ENCODE results near the gene SLC35E1. TPM values are rescaled to one million over a fixed set of nuclear protein-coding genes. Genes with fewer than 3 reads are reported as not detected.

The SLC35E1 gene
- total RNA-seq, 2 donors from 2014 or later, result 26.6 to 30.6 TPM

GRCh38 chr19:16530540-16531379, 41.5 kb downstream of the SLC35E1 start:
- H3K27ac Mint-ChIP-seq, result no peak overlapping the region
- H3K36me3 ChIP-seq (ENCODE audit: control insufficient read depth, insufficient read depth, low read length), result peaks cover 91% of the 10 kb centered on the region
- H3K27ac ChIP-seq (ENCODE audit: low read depth, low read length), result no peak overlapping the region
- H3K9me3 ChIP-seq (ENCODE audit: control insufficient read depth, low read length), result no peaks in the 10 kb centered on the region
- peaks cover 75% of the 10 kb centered on the region for H3K36me3 Mint-ChIP-seq (ENCODE audit: low read depth)
- no peaks in the 10 kb centered on the region for H3K4me1 ChIP-seq (ENCODE audit: control insufficient read depth, insufficient read depth, low read length)
- no peaks in the 10 kb centered on the region for H3K27me3 Mint-ChIP-seq (ENCODE audit: insufficient read depth)
- no peaks in the 10 kb centered on the region for H3K4me1 Mint-ChIP-seq
- H3K4me3 ChIP-seq (ENCODE audit: low read length), result no peak overlapping the region
- TF ChIP-seq CTCF (conservative IDR thresholded peaks at IDR 0.05), result no peak
- DNase-seq, result no peak
- no peak overlapping the region for H3K9ac ChIP-seq (ENCODE audit: extremely low read depth, low read length, poor library complexity, severe bottlenecking)
- H3K9me3 Mint-ChIP-seq, result no peaks in the 10 kb centered on the region
- 96 to 98% methylated on average over 28 to 43 of the region's 43 CpGs for WGBS, 2 experiments (ENCODE audit: insufficient coverage in 1 of 2, insufficient read length in 1 of 2)
- H3K27me3 ChIP-seq (ENCODE audit: control insufficient read depth, insufficient read depth, low read length, poor library complexity, severe bottlenecking), result no peaks in the 10 kb centered on the region
- H3K4me3 Mint-ChIP-seq, result no peak overlapping the region

GRCh38 chr19:16529466-16530144, 42.6 kb downstream of the SLC35E1 start:
- 96 to 99% methylated on average over 21 to 25 of the region's 25 CpGs for WGBS, 2 experiments (ENCODE audit: insufficient coverage in 1 of 2, insufficient read length in 1 of 2)
- no peaks in the 10 kb centered on the region for H3K4me1 Mint-ChIP-seq
- H3K36me3 Mint-ChIP-seq (ENCODE audit: low read depth), result peaks cover 76% of the 10 kb centered on the region

More at GRCh38 chr19:16529466-16530144, 42.6 kb downstream of the SLC35E1 start:
- no peak overlapping the region for H3K27ac ChIP-seq (ENCODE audit: low read depth, low read length)
- no peaks in the 10 kb centered on the region for H3K9me3 ChIP-seq (ENCODE audit: control insufficient read depth, low read length)
- no peak for DNase-seq
- no peak for TF ChIP-seq CTCF (conservative IDR thresholded peaks at IDR 0.05)
- H3K4me3 ChIP-seq (ENCODE audit: low read length), result no peak overlapping the region
- Mint-ChIP-seq H3K27me3 (ENCODE audit: insufficient read depth) (no peaks in the 10 kb centered on the region), H3K27ac (no peak overlapping the region), H3K4me3 (no peak overlapping the region), H3K9me3 (no peaks in the 10 kb centered on the region)
- H3K36me3 ChIP-seq (ENCODE audit: control insufficient read depth, insufficient read depth, low read length), result peaks cover 85% of the 10 kb centered on the region
- no peak overlapping the region for H3K9ac ChIP-seq (ENCODE audit: extremely low read depth, low read length, poor library complexity, severe bottlenecking)
- no peaks in the 10 kb centered on the region for H3K4me1 ChIP-seq (ENCODE audit: control insufficient read depth, insufficient read depth, low read length)
- H3K27me3 ChIP-seq (ENCODE audit: control insufficient read depth, insufficient read depth, low read length, poor library complexity, severe bottlenecking), result no peaks in the 10 kb centered on the region
